Panc1 (cell line): ENCODE results near the gene MARCHF2. TPM values are rescaled to one million over a fixed set of nuclear protein-coding genes. Genes with fewer than 3 reads are reported as not detected.

Source experiments
- ATAC-seq: fragments of 200-7000 bp; cut with Tn5 transposase; 2 replicates; pipeline ENCODE4 v1.9.1; 2020; ENCODE audit warnings: mild to moderate bottlenecking, moderate library complexity
- BruUV-seq: library from RNA; stranded (reverse); fragments of 400-500 nt; replicated peaks from 2 replicates; lab custom pipeline; 2021; lab: Mats Ljungman, UMichigan
- CTCF ChIA-PET: fragments of 300-600 bp; sonication (Branson Sonifier 250); formaldehyde crosslinking; loops from one replicate; lab custom pipeline; 2022; ENCODE audit warnings: antibody characterized with exemption; lab: Charles Lee
- POLR2A ChIA-PET: fragments of 300-600 bp; sonication (Branson Sonifier 250); formaldehyde crosslinking; loops from one replicate; lab custom pipeline; 2022; ENCODE audit warnings: antibody characterized with exemption; lab: Charles Lee
- DNase-seq: peaks from one replicate; pipeline ENCODE4 v3.0.0-alpha.2; 2010; ENCODE audit warnings: low read depth, low spot score
- H3K27ac ChIP-seq: 2 replicates; pipeline ENCODE4 v1.5.1; 2011; ENCODE audit warnings: mild to moderate bottlenecking, low read length, inconsistent platforms
- H3K27me3 ChIP-seq: fragments of 200-500 bp; sonication (Bioruptor generic); 2 replicates; pipeline ENCODE4 v1.6.0; 2014; ENCODE audit warnings: low read length, inconsistent platforms; ENCODE audit not compliant: control insufficient read depth, insufficient read depth
- H3K36me3 ChIP-seq: fragments of 200-500 bp; sonication (Bioruptor generic); 2 replicates; pipeline ENCODE4 v1.5.1; 2014; ENCODE audit warnings: inconsistent platforms, mild to moderate bottlenecking, low read length, moderate library complexity; ENCODE audit not compliant: control insufficient read depth, insufficient read depth
- H3K4me1 ChIP-seq: 2 replicates; pipeline ENCODE4 v1.5.1; 2011; ENCODE audit warnings: inconsistent platforms, mild to moderate bottlenecking, low read length, moderate library complexity; ENCODE audit not compliant: control insufficient read depth, insufficient read depth
- H3K4me3 ChIP-seq, 2 experiments: 2 replicates each; pipeline ENCODE4 v1.5.1; 2011 to 2012; ENCODE audit warnings: low read depth in 2 of 2, low read length in 2 of 2, mild to moderate bottlenecking in 2 of 2, inconsistent platforms in 1 of 2, moderate library complexity in 1 of 2
- H3K9me3 ChIP-seq: fragments of 200-500 bp; sonication (Bioruptor generic); 2 replicates; pipeline ENCODE4 v1.5.1; 2014; ENCODE audit warnings: low read depth, mild to moderate bottlenecking, inconsistent platforms, low read length, moderate library complexity; ENCODE audit not compliant: control insufficient read depth, insufficient read depth
- POLR2AphosphoS5 ChIP-seq: IDR thresholded peaks from 2 replicates; pipeline ENCODE4 v1.6.1; 2012; ENCODE audit warnings: mild to moderate bottlenecking, low read depth, low read length, moderate library complexity
- SIN3A ChIP-seq: IDR thresholded peaks from 2 replicates; pipeline ENCODE4 v1.6.1; 2012; ENCODE audit warnings: low read depth, mild to moderate bottlenecking, low read length, moderate library complexity, borderline replicate concordance; ENCODE audit not compliant: insufficient read depth
- TCF7L2 ChIP-seq: IDR thresholded peaks from 2 replicates; pipeline ENCODE4 v1.6.1; 2011; ENCODE audit warnings: mild to moderate bottlenecking, low read depth, low read length, inconsistent platforms
- in situ Hi-C: cut with HindIII; loops from 2 replicates; pipeline ENCODE4 v1.10.0; 2016; ENCODE audit warnings: low sequenced_read_pairs, low pct_unique_long_range_greater_than_20kb
- intact Hi-C: fragments of 100-400 bp; cut with micrococcal nuclease; formaldehyde crosslinking; loops from one replicate; pipeline ENCODE4 v1.10.0; 2022; ENCODE audit not compliant: unreplicated experiment
- total RNA-seq: library from RNA; stranded (reverse); gene quantifications from one replicate; pipeline ENCODE4 v1.2.1, GENCODE V29; 2021; ENCODE audit not compliant: unreplicated experiment
- TF ChIP-seq, protein P1 (sequence below): fragments of 450-650 bp; IDR thresholded peaks from 2 replicates; pipeline ENCODE4 v1.5.1; 2017; ENCODE audit warnings: mild to moderate bottlenecking
- TF ChIP-seq, protein P2 (sequence below), 2 experiments: IDR thresholded peaks; 2 replicates each; pipeline ENCODE4 v1.6.1; 2011 to 2012; ENCODE audit warnings: low read depth in 2 of 2, control low read depth in 1 of 2, low read length in 1 of 2, mild to moderate bottlenecking in 1 of 2, moderate library complexity in 1 of 2; ENCODE audit not compliant: insufficient read depth in 1 of 2

Gene MARCHF2
- total RNA-seq, 1 experiment from 2014 or later, result 32.6 TPM

DNA sequence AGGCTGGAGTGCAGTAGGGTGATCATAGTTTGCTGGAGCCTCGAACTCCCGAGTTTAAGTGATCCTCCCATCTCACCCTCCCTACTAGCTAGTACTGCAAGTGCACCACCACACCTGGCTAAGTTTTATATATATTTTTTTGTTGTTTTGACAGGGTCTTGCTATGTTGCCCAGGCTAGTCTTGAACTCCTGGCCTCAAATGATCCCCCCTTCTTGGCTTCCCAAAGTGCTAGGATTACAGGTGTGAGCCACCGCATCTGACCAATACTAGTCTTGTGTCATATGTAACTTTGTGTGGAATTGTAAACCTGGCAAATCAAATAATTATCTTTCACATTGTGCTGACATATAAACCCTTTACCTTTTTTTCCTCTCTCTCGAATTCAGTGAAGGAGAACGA, 41.9 kb downstream of the MARCHF2 start:
- no peak overlapping the region for H3K27ac ChIP-seq
- intact Hi-C loops, result loop anchor here (10.0 kb wide), 1 partner anchor 100 kb away; no protein-coding TSS in a partner anchor

DNA sequence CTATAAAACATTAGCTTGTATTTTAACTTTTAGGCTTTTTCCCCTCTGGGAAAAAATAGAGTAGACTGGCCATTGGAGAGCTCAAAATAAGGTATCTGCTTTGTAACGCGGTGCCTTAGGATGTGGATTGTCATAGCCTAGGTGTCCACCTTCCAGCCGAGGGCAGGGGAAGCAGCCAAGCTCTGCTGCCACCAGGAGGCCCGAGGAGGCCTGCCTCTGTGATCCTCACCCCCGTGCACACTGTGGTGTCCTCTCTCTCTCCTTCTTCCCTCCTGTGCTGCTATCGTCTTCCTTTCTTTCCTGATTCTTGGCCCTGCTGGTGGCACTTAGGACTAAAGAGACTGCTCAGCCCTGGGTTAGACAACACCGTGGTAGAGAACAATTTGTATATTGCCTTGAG, 43.0 kb downstream of the MARCHF2 start:
- no peak for ATAC-seq
- H3K9me3 ChIP-seq, result no peaks in the 10 kb centered on the region
- no peaks in the 10 kb centered on the region for H3K27me3 ChIP-seq
- H3K4me1 ChIP-seq, result peaks cover 74% of the 10 kb centered on the region
- intact Hi-C loops (loop anchor here (10.0 kb wide), 1 partner anchor 101 kb away; no protein-coding TSS in a partner anchor), in situ Hi-C loops (no loop called here)
- DNase-seq, result no peak
- no peak overlapping the region for H3K4me3 ChIP-seq
- CTCF ChIA-PET, result interaction anchor here (0.7 to 0.8 kb wide), 3 partner anchors 43 to 200 kb away, joined by 3 to 5 read pairs (median 3); partner anchors contain the start of gene MARCHF2
- peaks cover 16% of the 10 kb centered on the region; the same call in 1 of the 2 replicates for H3K36me3 ChIP-seq
- TF ChIP-seq, protein P1, sequence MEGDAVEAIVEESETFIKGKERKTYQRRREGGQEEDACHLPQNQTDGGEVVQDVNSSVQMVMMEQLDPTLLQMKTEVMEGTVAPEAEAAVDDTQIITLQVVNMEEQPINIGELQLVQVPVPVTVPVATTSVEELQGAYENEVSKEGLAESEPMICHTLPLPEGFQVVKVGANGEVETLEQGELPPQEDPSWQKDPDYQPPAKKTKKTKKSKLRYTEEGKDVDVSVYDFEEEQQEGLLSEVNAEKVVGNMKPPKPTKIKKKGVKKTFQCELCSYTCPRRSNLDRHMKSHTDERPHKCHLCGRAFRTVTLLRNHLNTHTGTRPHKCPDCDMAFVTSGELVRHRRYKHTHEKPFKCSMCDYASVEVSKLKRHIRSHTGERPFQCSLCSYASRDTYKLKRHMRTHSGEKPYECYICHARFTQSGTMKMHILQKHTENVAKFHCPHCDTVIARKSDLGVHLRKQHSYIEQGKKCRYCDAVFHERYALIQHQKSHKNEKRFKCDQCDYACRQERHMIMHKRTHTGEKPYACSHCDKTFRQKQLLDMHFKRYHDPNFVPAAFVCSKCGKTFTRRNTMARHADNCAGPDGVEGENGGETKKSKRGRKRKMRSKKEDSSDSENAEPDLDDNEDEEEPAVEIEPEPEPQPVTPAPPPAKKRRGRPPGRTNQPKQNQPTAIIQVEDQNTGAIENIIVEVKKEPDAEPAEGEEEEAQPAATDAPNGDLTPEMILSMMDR, result peak; percentile 31
- no peak for TF ChIP-seq POLR2AphosphoS5
- TF ChIP-seq TCF7L2, result no peak
- TF ChIP-seq, protein P2, sequence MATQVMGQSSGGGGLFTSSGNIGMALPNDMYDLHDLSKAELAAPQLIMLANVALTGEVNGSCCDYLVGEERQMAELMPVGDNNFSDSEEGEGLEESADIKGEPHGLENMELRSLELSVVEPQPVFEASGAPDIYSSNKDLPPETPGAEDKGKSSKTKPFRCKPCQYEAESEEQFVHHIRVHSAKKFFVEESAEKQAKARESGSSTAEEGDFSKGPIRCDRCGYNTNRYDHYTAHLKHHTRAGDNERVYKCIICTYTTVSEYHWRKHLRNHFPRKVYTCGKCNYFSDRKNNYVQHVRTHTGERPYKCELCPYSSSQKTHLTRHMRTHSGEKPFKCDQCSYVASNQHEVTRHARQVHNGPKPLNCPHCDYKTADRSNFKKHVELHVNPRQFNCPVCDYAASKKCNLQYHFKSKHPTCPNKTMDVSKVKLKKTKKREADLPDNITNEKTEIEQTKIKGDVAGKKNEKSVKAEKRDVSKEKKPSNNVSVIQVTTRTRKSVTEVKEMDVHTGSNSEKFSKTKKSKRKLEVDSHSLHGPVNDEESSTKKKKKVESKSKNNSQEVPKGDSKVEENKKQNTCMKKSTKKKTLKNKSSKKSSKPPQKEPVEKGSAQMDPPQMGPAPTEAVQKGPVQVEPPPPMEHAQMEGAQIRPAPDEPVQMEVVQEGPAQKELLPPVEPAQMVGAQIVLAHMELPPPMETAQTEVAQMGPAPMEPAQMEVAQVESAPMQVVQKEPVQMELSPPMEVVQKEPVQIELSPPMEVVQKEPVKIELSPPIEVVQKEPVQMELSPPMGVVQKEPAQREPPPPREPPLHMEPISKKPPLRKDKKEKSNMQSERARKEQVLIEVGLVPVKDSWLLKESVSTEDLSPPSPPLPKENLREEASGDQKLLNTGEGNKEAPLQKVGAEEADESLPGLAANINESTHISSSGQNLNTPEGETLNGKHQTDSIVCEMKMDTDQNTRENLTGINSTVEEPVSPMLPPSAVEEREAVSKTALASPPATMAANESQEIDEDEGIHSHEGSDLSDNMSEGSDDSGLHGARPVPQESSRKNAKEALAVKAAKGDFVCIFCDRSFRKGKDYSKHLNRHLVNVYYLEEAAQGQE (IDR thresholded peaks at IDR 0.05; ENCODE audit: insufficient read depth in 1 of 2, low read depth in 2 of 2, low read length in 1 of 2), result no peak
- TF ChIP-seq SIN3A, result no peak
- POLR2A ChIA-PET, result interaction anchor here (0.6 to 0.7 kb wide), 3 partner anchors 15 to 102 kb away, joined by 7 to 15 read pairs (median 8); no protein-coding TSS in a partner anchor
- BruUV-seq, result no TSS peak
- H3K27ac ChIP-seq, result no peak overlapping the region; the same call in 1 of the 2 replicates

More for the DNA sequence above, 41.9 kb downstream of the MARCHF2 start:
- no peak for DNase-seq
- Histone ChIP-seq H3K9me3 (no peaks in the 10 kb centered on the region), H3K27me3 (no peaks in the 10 kb centered on the region), H3K4me3 (no peak overlapping the region), H3K36me3 (peaks cover 15% of the 10 kb centered on the region; the same call in 1 of the 2 replicates), H3K4me1 (peaks cover 67% of the 10 kb centered on the region)
- in situ Hi-C loops, result no loop called here
- no peak for TF ChIP-seq POLR2AphosphoS5
- TF ChIP-seq, protein P2 (IDR thresholded peaks at IDR 0.05; ENCODE audit: insufficient read depth in 1 of 2, low read depth in 2 of 2, low read length in 1 of 2), result no peak
- no peak for TF ChIP-seq TCF7L2
- TF ChIP-seq, protein P1, result no peak
- TF ChIP-seq SIN3A, result no peak
- BruUV-seq, result no TSS peak
- CTCF ChIA-PET, result no interaction called here
- POLR2A ChIA-PET, result interaction anchor here (0.6 kb wide), 1 partner anchor 107 kb away, joined by 4 read pairs; no protein-coding TSS in a partner anchor
- ATAC-seq, result no peak
